WI38 (cell line): Measurements from ENCODE around the gene DUSP1.

Experiments used
- H3K4me3 ChIP-seq: 2 replicates; pipeline ENCODE4 v1.5.1; 2011; ENCODE audit warnings: low read depth, mild to moderate bottlenecking, control low read depth, low read length
- TF ChIP-seq, protein P1 (sequence below): IDR thresholded peaks from 2 replicates; pipeline ENCODE4 v1.5.1; 2012; ENCODE audit warnings: low read depth, mild to moderate bottlenecking, control low read depth, low read length

DUSP1 gene

DNA sequence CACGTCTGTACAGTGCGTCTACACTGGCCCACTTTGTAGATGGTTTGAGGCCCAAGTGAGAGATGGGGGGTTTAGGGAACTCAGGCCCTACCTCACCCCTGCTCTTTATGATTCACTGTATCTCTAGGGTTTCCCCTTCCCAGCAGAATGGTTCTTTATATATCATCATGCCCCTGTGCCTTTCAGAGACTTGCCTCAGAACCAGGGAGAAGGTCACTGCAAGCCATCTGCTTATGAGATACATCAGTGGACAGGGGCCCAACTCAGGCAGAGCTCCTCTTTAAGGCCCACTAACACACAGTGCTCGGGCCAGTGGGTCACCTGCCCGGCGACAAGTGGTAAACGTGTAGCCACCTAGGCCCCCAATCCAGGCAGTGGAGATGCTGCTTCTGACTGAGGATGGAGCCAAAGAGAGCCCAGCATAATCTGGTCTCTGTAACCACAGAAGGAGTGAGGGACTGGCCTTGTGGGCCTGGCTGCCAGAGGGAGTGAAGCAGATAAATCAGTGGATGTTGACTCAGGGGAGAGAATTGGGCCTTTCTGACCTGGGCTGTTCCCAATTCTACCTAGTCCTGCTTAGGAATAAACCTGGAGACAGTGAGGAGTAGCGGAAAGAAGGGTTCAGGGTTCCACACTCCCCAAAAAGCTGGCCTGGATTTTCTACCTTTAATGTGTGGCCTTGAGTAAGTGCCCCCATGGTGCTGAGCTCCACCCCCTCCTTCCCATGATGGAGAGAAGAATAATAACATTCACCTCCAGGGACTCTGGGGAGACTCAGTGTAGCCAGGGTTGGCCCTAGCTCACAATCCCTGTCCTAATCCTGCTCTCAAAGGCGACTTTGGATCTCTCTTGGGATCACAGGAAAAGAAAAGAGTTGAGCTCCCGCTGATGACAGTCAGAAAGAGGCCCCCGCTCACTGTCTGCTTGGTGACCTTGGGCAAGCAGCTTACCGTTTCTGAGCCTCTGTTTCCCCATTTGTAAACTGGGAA, 2.8 kb upstream of the DUSP1 start:
- H3K4me3 ChIP-seq = no peak overlapping the region
- TF ChIP-seq, protein P1, sequence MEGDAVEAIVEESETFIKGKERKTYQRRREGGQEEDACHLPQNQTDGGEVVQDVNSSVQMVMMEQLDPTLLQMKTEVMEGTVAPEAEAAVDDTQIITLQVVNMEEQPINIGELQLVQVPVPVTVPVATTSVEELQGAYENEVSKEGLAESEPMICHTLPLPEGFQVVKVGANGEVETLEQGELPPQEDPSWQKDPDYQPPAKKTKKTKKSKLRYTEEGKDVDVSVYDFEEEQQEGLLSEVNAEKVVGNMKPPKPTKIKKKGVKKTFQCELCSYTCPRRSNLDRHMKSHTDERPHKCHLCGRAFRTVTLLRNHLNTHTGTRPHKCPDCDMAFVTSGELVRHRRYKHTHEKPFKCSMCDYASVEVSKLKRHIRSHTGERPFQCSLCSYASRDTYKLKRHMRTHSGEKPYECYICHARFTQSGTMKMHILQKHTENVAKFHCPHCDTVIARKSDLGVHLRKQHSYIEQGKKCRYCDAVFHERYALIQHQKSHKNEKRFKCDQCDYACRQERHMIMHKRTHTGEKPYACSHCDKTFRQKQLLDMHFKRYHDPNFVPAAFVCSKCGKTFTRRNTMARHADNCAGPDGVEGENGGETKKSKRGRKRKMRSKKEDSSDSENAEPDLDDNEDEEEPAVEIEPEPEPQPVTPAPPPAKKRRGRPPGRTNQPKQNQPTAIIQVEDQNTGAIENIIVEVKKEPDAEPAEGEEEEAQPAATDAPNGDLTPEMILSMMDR = no peak

DNA sequence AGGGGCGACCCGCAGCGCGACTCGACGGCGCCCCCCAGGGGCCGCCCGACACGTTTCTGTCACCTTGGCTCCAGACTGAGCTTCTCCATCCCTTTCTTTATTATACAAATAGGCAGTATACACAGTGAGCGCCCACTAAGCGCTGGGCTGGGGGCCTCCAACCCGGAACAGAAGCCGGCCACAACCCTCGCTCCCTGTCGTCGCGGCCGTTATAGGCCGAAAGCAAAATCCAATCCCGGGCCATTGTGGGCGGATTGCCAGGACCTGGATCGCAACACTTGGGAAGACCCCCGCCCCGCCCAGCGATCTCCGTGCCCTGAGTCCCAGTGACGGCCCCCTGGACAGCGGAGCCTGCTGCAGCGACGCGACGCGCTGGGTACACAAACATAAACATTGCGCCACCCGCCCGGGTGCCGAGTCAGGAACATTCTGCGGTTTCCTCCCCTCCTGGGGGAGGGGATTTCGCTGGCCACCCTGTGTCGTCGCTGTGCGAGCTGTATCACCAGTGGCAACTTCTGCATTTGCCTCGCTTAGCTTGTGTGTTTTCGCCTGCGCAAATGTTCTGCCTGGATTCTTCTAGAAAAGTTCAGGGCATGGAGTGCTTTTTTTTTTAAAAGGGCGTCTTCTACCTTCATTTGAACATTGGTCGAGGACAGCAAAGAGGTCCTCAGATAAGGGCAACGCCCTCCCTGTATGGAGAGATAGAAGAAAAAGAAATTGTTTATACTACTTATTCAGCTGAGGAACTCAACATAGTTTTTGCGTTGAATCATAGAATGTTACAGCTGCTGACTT, 1.3 kb upstream of the DUSP1 start:
- TF ChIP-seq, protein P1 = peak; percentile 80
- H3K4me3 ChIP-seq = peak overlapping the region; percentile 48

DNA sequence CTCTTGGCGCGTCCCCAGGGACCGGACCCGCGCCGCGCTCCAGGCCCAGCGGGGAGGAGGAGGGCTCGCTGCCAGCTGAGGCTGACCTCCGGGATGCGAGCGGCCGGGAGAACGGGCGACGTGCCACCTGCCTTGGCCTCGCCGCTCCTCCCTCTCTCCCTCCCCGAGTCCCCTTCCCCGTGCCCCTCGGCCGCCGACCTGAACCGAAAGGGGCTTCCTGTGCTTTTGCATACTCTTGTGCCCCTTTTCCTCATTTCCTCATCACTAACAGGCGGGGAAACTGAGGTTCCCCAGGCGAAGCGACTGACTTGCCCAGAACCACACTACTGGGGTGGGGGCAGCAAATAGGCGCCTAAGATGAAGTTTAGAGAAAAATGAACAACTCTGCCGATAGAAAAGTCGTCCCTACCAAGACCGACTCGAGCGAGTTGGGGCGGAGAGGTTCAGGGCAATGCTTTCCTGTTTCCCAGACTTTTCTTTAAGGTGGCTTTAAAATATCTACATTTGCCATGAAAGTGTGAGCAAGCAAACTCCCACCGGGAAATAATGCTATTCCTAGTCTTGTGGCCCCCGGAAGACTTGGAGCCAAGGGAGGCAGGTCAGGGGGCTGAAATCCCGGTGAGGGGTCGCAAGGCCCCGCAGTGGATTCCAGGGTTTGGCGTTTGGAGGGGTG, 580 bp upstream of the DUSP1 start:
- peak overlapping the region; percentile 48 for H3K4me3 ChIP-seq
- TF ChIP-seq, protein P1 = no peak

DNA sequence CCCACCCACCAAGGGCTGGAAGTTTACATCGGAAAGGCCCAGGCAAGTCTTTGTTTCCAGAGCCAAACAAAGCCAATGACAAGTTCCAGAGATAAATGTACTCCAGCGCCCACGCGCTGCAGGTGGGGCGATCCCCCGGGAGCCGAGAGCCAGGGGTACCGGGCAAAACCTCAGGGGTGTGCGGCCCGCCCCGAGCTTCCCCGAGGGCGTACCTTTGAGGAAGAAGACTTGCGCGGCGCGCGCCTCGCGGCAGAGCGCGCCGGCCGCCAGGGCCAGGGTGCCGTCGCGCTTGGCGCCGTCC, 671 bp downstream of the DUSP1 start:
- H3K4me3 ChIP-seq = peak overlapping the region; percentile 96
- TF ChIP-seq, protein P1 = no peak

DNA sequence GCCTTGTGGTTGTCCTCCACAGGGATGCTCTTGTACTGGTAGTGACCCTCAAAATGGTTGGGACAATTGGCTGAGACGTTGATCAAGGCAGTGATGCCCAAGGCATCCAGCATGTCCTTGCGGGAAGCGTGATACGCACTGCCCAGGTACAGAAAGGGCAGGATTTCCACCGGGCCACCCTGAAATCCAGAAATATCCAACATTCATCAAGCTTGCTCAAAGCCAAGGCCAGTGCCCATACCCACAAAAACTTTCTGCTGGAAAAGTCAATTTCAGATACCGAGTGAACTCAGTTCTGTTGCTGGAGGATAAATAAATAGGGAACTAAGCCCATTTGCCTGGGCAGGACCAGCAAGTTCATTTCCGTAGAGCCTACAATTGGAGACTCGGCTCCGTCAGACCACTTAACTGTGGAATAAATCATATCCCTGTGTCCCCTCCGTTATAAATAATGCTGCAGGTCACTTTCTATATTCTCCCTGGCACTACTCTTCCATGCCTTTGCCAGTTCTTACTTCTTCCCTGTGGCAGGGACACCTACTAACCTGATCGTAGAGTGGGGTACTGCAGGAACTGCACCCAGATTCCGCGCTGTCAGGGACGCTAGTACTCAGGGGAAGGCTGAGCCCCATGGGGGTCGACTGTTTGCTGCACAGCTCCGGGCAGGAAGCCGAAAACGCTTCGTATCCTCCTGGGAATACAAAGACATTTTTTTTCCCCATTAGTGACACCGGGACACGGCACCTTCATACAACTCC, 1.2 kb downstream of the DUSP1 start:
- H3K4me3 ChIP-seq = peak overlapping the region; percentile 96
- TF ChIP-seq, protein P1 = no peak

DNA sequence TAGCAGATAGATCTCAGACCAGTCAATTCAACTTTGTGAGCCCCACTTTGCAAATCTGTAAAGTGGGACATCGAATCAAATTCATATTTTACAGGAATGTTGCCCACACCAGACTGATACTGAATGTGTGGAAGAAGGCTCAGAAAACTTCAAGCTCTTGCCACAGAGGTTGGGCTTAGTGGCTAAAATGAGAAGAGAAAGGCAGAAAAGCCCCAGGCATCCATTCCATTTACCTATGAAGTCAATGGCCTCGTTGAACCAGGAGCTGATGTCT, 1.7 kb downstream of the DUSP1 start:
- TF ChIP-seq, protein P1 = no peak
- peak overlapping the region; percentile 96 for H3K4me3 ChIP-seq
